AG09319 (cell line): ENCODE measurements around the gene MIGA1.
A peak's percentile ranks its signal among the peaks of the same experiment; 100 is the strongest.
"Not testable (repeated sequence)": the region's sequence is repeated elsewhere in the genome, so short reads cannot be mapped to it uniquely, and the experiment has no call there.

Experiments
- DNase-seq: peaks from one replicate; pipeline ENCODE4 v3.0.0-alpha.2; 2010; ENCODE audit warnings: low read depth; ENCODE audit errors: extremely low read depth
- CTCF ChIP-seq: IDR thresholded peaks from 2 replicates; pipeline ENCODE4 v1.5.1; 2011; ENCODE audit warnings: low read depth, mild to moderate bottlenecking, inconsistent platforms, low read length, moderate library complexity

MIGA1 gene

GRCh38 chr1:77899647-77900320, 120.3 kb downstream of the MIGA1 start:
- no peak for DNase-seq
- no peak for TF ChIP-seq CTCF

GRCh38 chr1:77900687-77901293, 121.3 kb downstream of the MIGA1 start:
- peak; percentile 49 for DNase-seq
- peak; percentile 79 for TF ChIP-seq CTCF

GRCh38 chr1:77905603-77906002, 126.2 kb downstream of the MIGA1 start:
- TF ChIP-seq CTCF: no peak
- no peak for DNase-seq

- no peak for DNase-seq
- TF ChIP-seq CTCF: no peak
These were observed 126.6 kb downstream of the MIGA1 start for GRCh38 chr1:77906019-77906545.

GRCh38 chr1:77906624-77907023, 127.2 kb downstream of the MIGA1 start:
- no peak for DNase-seq
- TF ChIP-seq CTCF: no peak

- DNase-seq: no peak
- no peak for TF ChIP-seq CTCF
These were observed 130.7 kb downstream of the MIGA1 start for GRCh38 chr1:77910116-77910515.

- not testable (repeated sequence) for DNase-seq
These were observed 139.5 kb downstream of the MIGA1 start for GRCh38 chr1:77918918-77919317.

GRCh38 chr1:77925518-77925917, 146.1 kb downstream of the MIGA1 start:
- peak; percentile 31 for DNase-seq
- TF ChIP-seq CTCF: no peak
